OCI-LY1 (cell line): Measurements from ENCODE around the gene GALNT8.
"Not testable (repeated sequence)": the region's sequence is repeated elsewhere in the genome, so short reads cannot be mapped to it uniquely, and the experiment has no call there.

Experiments
- H2AFZ ChIP-seq: fragments of 200-600 bp; sonication (generic), shearing (Covaris generic); 2 replicates; pipeline ENCODE4 v1.6.0; 2014; ENCODE audit warnings: antibody characterized with exemption, mild to moderate bottlenecking, low read length
- H3F3A ChIP-seq: fragments of 200-600 bp; sonication (generic), shearing (Covaris generic); 2 replicates; pipeline ENCODE4 v1.6.0; 2014; ENCODE audit warnings: mild to moderate bottlenecking, antibody characterized with exemption, low read length, moderate library complexity; ENCODE audit not compliant: insufficient read depth
- H3K27ac ChIP-seq: fragments of 200-600 bp; sonication (generic); 2 replicates; pipeline ENCODE4 v1.5.1; 2014; ENCODE audit warnings: low read length, mixed run types, mild to moderate bottlenecking, low read depth; ENCODE audit not compliant: poor library complexity, severe bottlenecking
- H3K27me3 ChIP-seq: fragments of 200-600 bp; sonication (generic); 2 replicates; pipeline ENCODE4 v1.6.0; 2014; ENCODE audit warnings: antibody characterized with exemption, mild to moderate bottlenecking, low read length, moderate library complexity; ENCODE audit not compliant: insufficient read depth
- H3K36me3 ChIP-seq: fragments of 200-600 bp; sonication (generic); 2 replicates; pipeline ENCODE4 v1.6.1; 2014; ENCODE audit warnings: mild to moderate bottlenecking, antibody characterized with exemption, low read length, moderate library complexity, mixed read lengths; ENCODE audit not compliant: insufficient read depth
- H3K4me1 ChIP-seq: fragments of 200-600 bp; sonication (generic); 2 replicates; pipeline ENCODE4 v1.5.1; 2014; ENCODE audit warnings: mild to moderate bottlenecking, low read length, moderate library complexity; ENCODE audit not compliant: insufficient read depth, severe bottlenecking
- H3K4me2 ChIP-seq: fragments of 200-600 bp; sonication (generic), shearing (Covaris generic); 2 replicates; pipeline ENCODE4 v1.6.1; 2014; ENCODE audit warnings: low read length
- H3K4me3 ChIP-seq: fragments of 200-600 bp; sonication (generic); 2 replicates; pipeline ENCODE4 v1.5.1; 2014; ENCODE audit warnings: low read length, low read depth, mild to moderate bottlenecking, mixed read lengths; ENCODE audit not compliant: poor library complexity, severe bottlenecking
- H3K79me2 ChIP-seq: fragments of 200-600 bp; shearing (Covaris generic); 2 replicates; pipeline ENCODE4 v1.6.1; 2016; ENCODE audit warnings: mixed run types, low read length, mixed read lengths; ENCODE audit not compliant: insufficient read depth
- H3K9ac ChIP-seq: fragments of 200-600 bp; sonication (generic), shearing (Covaris generic); 2 replicates; pipeline ENCODE4 v1.6.1; 2014; ENCODE audit warnings: mild to moderate bottlenecking, low read length, mixed read lengths
- H3K9me2 ChIP-seq: fragments of 200-600 bp; sonication (generic), shearing (Covaris generic); 2 replicates; pipeline ENCODE4 v1.6.1; 2014; ENCODE audit warnings: low read depth, mild to moderate bottlenecking, low read length, mixed read lengths
- H3K9me3 ChIP-seq: fragments of 200-600 bp; shearing (Covaris generic); 2 replicates; pipeline ENCODE4 v1.6.1; 2014; ENCODE audit warnings: low read length, mixed read lengths
- H4K20me1 ChIP-seq: fragments of 200-600 bp; sonication (generic), shearing (Covaris generic); 2 replicates; pipeline ENCODE4 v1.6.0; 2016; ENCODE audit warnings: mild to moderate bottlenecking, low read length; ENCODE audit not compliant: insufficient read depth
- CTCF ChIP-seq: fragments of 200-600 bp; sonication (generic), shearing (Covaris generic); IDR thresholded peaks from 2 replicates; pipeline ENCODE4 v1.5.1; 2017; ENCODE audit warnings: mild to moderate bottlenecking, antibody characterized with exemption, low read length, moderate library complexity, mixed read lengths
- EZH2 ChIP-seq: fragments of 200-600 bp; sonication (generic), shearing (Covaris generic); IDR thresholded peaks from 2 replicates; pipeline ENCODE4 v1.8.0; 2017; ENCODE audit warnings: borderline replicate concordance, mixed run types, mild to moderate bottlenecking, antibody characterized with exemption, low read length, moderate library complexity, mixed read lengths

The GALNT8 gene

GRCh38 chr12:4717806-4718205 is 2.4 kb upstream of the GALNT8 start:
- Histone ChIP-seq H3K27me3 (peaks cover 10% of the 10 kb centered on the region; the same call in 1 of the 2 replicates), H3K9me2 (no peaks in the 10 kb centered on the region), H3K79me2 (no peaks in the 10 kb centered on the region), H3K4me2 (no peak overlapping the region), H3F3A (no peaks in the 10 kb centered on the region), H3K9ac (no peak overlapping the region), H3K4me3 (no peak overlapping the region), H3K9me3 (no peaks in the 10 kb centered on the region), H3K36me3 (no peaks in the 10 kb centered on the region), H4K20me1 (no peaks in the 10 kb centered on the region), H2AFZ (no peak overlapping the region), H3K4me1 (no peaks in the 10 kb centered on the region), H3K27ac (no peak overlapping the region)
- no peak for TF ChIP-seq EZH2
- no peak for TF ChIP-seq CTCF

- H3K9me2 ChIP-seq: no peaks in the 10 kb centered on the region
- no peak for TF ChIP-seq CTCF
- TF ChIP-seq EZH2: no peak
- no peaks in the 10 kb centered on the region for H3F3A ChIP-seq
- no peak overlapping the region for H3K4me2 ChIP-seq
- no peak overlapping the region for H3K27ac ChIP-seq
- no peak overlapping the region for H2AFZ ChIP-seq
- H3K79me2 ChIP-seq: no peaks in the 10 kb centered on the region
- H3K4me1 ChIP-seq: no peaks in the 10 kb centered on the region
- peaks cover 10% of the 10 kb centered on the region; the same call in 1 of the 2 replicates for H3K27me3 ChIP-seq
- no peak overlapping the region for H3K9ac ChIP-seq
- H3K4me3 ChIP-seq: no peak overlapping the region
- H3K36me3 ChIP-seq: no peaks in the 10 kb centered on the region
- no peaks in the 10 kb centered on the region for H3K9me3 ChIP-seq
- no peaks in the 10 kb centered on the region for H4K20me1 ChIP-seq
Observed at GRCh38 chr12:4720637-4720995, 416 bp downstream of the GALNT8 start.

GRCh38 chr12:4721587-4721986 is 1.4 kb downstream of the GALNT8 start:
- not testable (repeated sequence) for H4K20me1 ChIP-seq, H3K9me2 ChIP-seq, H3F3A ChIP-seq, H2AFZ ChIP-seq, H3K9ac ChIP-seq, H3K79me2 ChIP-seq, H3K4me1 ChIP-seq, H3K4me2 ChIP-seq, H3K9me3 ChIP-seq, H3K36me3 ChIP-seq, H3K27ac ChIP-seq, H3K4me3 ChIP-seq
- H3K27me3 ChIP-seq: peaks cover 10% of the 10 kb centered on the region; the same call in 1 of the 2 replicates

GRCh38 chr12:4723226-4723625 is 3.0 kb downstream of the GALNT8 start:
- Histone ChIP-seq H3F3A (no peaks in the 10 kb centered on the region), H3K9ac (no peak overlapping the region), H2AFZ (no peak overlapping the region), H3K27ac (no peak overlapping the region), H3K9me3 (no peaks in the 10 kb centered on the region), H3K4me1 (no peaks in the 10 kb centered on the region), H3K27me3 (peaks cover 10% of the 10 kb centered on the region; the same call in 1 of the 2 replicates), H3K4me2 (no peak overlapping the region), H3K4me3 (no peak overlapping the region), H3K36me3 (no peaks in the 10 kb centered on the region), H3K9me2 (no peaks in the 10 kb centered on the region), H4K20me1 (no peaks in the 10 kb centered on the region), H3K79me2 (no peaks in the 10 kb centered on the region)
- TF ChIP-seq CTCF (no peak), EZH2 (no peak)
